IPS-20b (cell line): ENCODE data around the gene TFEC.
"Not testable (repeated sequence)": the region's sequence is repeated elsewhere in the genome, so short reads cannot be mapped to it uniquely, and the experiment has no call there.

Experiments
- H3K27ac ChIP-seq: one replicate; pipeline ENCODE4 v1.5.1; 2013; ENCODE audit warnings: low read length
- H3K27me3 ChIP-seq: 2 replicates; pipeline ENCODE4 v1.6.1; 2013; ENCODE audit warnings: mild to moderate bottlenecking, low read length, inconsistent platforms; ENCODE audit not compliant: insufficient read depth
- H3K36me3 ChIP-seq: 2 replicates; pipeline ENCODE4 v1.6.1; 2013; ENCODE audit warnings: low read depth, mild to moderate bottlenecking, inconsistent platforms, low read length, moderate library complexity; ENCODE audit not compliant: insufficient read depth
- H3K4me1 ChIP-seq: 2 replicates; pipeline ENCODE4 v1.6.1; 2013; ENCODE audit warnings: mild to moderate bottlenecking, control low read depth, inconsistent platforms, low read length, moderate library complexity; ENCODE audit not compliant: insufficient read depth
- H3K4me3 ChIP-seq: 2 replicates; pipeline ENCODE4 v1.5.1; 2013; ENCODE audit warnings: mild to moderate bottlenecking, low read length, inconsistent platforms
- H3K9ac ChIP-seq: 2 replicates; pipeline ENCODE4 v1.6.1; 2013; ENCODE audit warnings: low read depth, mild to moderate bottlenecking, inconsistent platforms, low read length, moderate library complexity
- H3K9me3 ChIP-seq: 2 replicates; pipeline ENCODE4 v1.6.1; 2013; ENCODE audit warnings: mild to moderate bottlenecking, low read depth, low read length, inconsistent platforms; ENCODE audit not compliant: insufficient read depth

Gene TFEC, protein sequence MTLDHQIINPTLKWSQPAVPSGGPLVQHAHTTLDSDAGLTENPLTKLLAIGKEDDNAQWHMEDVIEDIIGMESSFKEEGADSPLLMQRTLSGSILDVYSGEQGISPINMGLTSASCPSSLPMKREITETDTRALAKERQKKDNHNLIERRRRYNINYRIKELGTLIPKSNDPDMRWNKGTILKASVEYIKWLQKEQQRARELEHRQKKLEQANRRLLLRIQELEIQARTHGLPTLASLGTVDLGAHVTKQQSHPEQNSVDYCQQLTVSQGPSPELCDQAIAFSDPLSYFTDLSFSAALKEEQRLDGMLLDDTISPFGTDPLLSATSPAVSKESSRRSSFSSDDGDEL

DNA sequence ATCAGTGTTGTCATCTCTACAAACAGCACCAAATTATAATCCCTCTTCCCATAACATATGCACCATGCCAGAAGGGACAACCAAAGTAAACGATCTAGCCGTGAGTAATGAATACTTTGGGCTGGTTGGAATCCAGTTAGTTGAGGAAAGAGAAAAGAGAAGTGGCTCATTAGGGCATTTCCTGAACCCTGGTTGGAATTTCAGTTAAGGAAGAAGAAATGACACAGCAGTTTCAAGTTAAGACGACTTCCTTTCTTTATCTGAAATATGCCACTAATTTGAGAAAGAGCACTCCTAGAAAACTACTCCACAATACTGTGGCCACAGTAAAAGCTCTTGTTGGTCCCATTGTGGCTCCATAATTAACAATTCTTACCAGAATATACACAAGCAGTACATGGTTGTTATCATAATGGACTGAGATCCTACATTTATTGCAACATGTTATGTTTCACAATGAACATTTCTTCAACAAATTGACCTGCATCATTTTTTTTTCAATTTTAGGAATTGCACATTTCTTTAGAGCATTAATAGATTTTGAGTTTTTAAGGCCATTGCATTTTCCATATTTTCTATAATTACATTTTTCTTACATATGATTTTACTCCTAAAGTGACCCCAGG is at the start of gene TFEC:
Gene TFEC (minus strand): TSS at position 113 of the 626 bp plus-strand sequence. CDS start 46,322 bp downstream, outside the sequence.
- Histone ChIP-seq H3K9ac (no peak within 1 kb of the TSS), H3K27ac (no peak within 1 kb of the TSS), H3K36me3 (no peaks in the 10 kb centered on the region), H3K4me1 (no peaks in the 10 kb centered on the region), H3K4me3 (no peak within 1 kb of the TSS), H3K9me3 (no peaks in the 10 kb centered on the region), H3K27me3 (no peaks in the 10 kb centered on the region)

DNA sequence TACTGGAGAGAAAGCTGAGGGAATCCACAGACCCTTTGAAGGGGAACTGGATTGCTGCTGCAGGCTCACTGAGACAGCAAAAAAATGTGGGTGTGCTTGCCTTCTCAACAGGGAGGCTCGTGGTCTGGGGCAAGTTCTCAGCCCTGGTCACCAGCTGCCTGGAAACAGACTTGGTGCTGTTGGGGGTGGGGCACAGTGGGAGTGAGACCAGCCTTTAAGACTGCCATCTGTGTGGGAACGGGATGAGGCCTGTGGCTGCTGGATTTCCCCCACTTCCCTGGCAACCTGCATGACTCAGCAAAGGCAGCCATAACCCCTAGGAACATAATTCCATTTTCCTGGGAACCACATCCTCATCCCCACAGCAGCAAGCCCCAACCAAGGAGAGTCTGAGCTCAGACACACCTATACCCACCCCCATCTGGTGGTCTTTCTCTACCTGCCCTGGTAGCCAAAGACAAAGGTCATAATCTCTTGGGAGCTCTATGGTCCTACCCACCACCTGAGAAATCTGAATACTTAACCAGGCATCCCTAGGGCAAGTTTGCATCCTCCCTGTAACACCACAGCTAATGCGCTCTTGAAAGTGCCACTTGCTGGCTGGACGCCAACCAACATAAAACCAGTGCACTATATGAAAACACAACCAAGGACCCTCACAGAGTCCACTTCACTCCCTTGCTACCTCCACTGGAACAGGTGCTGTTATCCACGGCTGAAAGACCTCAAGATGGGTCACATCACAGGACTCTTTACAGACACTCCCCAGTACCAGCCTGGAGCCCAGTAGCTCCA is 45.0 kb upstream of the TFEC start:
- Histone ChIP-seq H3K9me3 (no peaks in the 10 kb centered on the region), H3K27me3 (no peaks in the 10 kb centered on the region), H3K27ac (no peak overlapping the region), H3K4me3 (no peak overlapping the region), H3K4me1 (no peaks in the 10 kb centered on the region), H3K9ac (no peak overlapping the region), H3K36me3 (no peaks in the 10 kb centered on the region)

DNA sequence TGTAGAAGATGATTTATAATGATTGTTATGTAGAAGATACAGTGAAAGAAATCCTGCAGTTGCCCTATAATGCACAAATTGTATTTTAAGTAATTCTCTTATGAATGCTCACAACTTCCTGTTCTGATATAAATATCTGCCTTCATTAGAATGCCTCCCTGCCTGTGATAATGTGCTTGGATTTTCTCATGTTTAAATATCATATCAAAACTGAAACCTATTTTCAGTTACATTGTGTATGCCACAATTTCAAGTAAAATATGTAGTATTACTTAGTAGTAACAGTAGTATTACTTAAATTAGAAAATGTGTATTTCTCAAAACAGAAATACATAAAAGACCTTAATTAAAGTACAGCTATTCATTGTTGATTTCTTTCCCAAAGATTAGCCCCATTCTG is 41.1 kb upstream of the TFEC start:
- H3K4me3 ChIP-seq, result no peak overlapping the region
- H3K9ac ChIP-seq, result no peak overlapping the region
- H3K27me3 ChIP-seq, result no peaks in the 10 kb centered on the region
- H3K27ac ChIP-seq, result no peak overlapping the region
- no peaks in the 10 kb centered on the region for H3K36me3 ChIP-seq
- no peaks in the 10 kb centered on the region for H3K9me3 ChIP-seq
- no peaks in the 10 kb centered on the region for H3K4me1 ChIP-seq

DNA sequence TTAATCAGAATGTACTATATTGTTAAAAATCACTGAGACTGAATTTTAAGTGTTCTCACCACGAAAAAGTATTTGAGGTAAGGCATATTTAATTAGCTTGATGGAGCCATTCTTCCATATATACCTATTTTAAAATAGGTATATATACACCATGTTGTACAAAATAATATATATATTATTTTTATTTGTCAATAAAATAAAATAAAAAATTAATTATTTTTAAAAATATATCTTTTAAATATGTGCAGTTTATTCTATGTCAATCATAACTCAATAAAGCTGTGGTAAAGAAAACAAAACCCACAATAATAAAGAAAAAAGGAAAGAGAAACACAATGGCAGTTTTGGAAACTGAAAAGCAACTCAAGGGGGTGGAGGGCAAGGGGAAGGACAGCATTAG is 33.6 kb upstream of the TFEC start:
- Histone ChIP-seq H3K9ac (no peak overlapping the region), H3K36me3 (no peaks in the 10 kb centered on the region), H3K4me3 (no peak overlapping the region), H3K27me3 (no peaks in the 10 kb centered on the region), H3K4me1 (no peaks in the 10 kb centered on the region), H3K9me3 (no peaks in the 10 kb centered on the region), H3K27ac (no peak overlapping the region)

DNA sequence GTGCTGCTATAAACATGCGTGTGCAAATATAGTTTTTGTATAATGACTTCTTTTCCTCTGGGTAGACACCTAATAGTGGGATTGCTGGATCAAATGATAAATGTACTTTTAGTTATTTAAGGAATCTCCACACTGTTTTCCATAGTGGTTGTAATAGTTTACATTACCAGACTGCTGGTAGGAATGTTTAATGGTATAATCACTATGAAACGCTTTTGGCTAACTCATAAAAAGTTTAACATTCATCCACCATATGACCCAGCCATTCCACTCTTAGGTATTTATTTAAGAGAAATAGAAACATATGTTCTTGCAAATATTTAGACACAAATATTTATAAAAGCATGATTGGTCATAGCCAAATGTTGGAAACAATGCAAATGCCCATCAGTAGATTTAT is 32.1 kb upstream of the TFEC start:
- no peaks in the 10 kb centered on the region for H3K4me1 ChIP-seq
- no peaks in the 10 kb centered on the region for H3K9me3 ChIP-seq
- no peaks in the 10 kb centered on the region for H3K27me3 ChIP-seq
- no peak overlapping the region for H3K4me3 ChIP-seq
- H3K27ac ChIP-seq, result no peak overlapping the region
- no peak overlapping the region for H3K9ac ChIP-seq
- H3K36me3 ChIP-seq, result no peaks in the 10 kb centered on the region

DNA sequence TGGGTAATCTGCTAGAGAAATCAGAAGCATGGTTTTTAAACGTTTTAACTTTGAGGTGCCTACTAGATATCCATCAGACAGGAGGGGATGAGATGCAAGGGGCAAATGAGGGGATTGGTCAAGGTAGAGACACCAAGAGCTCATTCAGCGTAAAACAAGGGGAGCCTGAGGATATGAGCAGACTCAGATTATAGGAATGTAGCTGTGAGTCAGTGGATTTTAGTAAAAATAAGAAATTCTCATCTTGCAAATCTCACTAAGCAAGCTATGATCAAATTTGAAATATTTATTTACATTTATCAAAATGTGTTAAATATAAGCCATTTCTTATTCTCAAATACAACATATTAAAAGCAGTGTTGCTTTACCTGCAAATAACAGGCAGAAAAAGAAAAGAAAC is 21.4 kb upstream of the TFEC start:
- Histone ChIP-seq H3K27me3 (no peaks in the 10 kb centered on the region), H3K9ac (no peak overlapping the region), H3K36me3 (no peaks in the 10 kb centered on the region), H3K4me1 (no peaks in the 10 kb centered on the region), H3K4me3 (no peak overlapping the region), H3K9me3 (peaks cover 2% of the 10 kb centered on the region; the same call in 1 of the 2 replicates), H3K27ac (no peak overlapping the region)

DNA sequence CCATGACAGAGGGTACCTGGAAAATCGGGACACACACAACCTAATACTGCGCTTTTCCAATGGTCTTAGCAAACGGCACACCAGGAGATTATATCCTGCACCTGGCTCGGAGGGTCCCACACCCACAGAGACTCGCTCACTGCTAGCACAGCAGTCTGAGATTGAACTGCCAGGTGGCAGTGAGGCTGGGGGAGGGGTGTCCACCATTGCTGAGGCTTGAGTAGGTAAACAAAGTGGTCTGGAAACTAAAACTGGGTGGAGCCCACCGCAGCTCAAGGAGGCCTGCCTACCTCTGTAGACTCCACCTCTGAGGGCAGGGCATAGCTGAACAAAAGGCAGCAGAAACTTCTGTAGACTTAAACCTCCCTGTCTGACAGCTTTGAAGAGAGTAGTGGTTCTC is 16.7 kb upstream of the TFEC start:
- not testable (repeated sequence) for H3K4me3 ChIP-seq, H3K9ac ChIP-seq, H3K4me1 ChIP-seq, H3K27me3 ChIP-seq, H3K36me3 ChIP-seq, H3K9me3 ChIP-seq, H3K27ac ChIP-seq

DNA sequence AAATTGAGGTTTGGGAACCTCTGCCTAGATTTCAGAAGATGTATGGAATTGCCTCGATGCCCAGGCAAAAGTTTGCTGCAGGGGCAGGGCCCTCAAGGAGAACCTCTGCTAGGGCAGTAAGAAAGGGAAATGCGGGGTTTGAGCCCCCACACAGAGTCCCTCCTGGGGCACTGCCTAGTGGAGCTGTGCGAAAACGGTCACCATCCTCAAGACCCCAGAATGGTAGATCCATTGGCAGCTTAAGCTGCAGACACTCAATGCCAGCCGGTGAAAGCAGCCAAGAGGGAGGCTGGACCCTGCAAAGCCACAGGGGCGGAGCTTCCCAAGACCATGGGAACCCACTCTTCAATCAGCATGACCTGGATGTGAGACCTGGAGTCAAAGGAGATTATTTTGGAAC is 15.0 kb upstream of the TFEC start:
- Histone ChIP-seq H3K9ac (no peak overlapping the region), H3K27ac (no peak overlapping the region), H3K4me3 (no peak overlapping the region), H3K36me3 (no peaks in the 10 kb centered on the region), H3K9me3 (peaks cover 9% of the 10 kb centered on the region; the same call in 1 of the 2 replicates), H3K27me3 (no peaks in the 10 kb centered on the region), H3K4me1 (no peaks in the 10 kb centered on the region)

DNA sequence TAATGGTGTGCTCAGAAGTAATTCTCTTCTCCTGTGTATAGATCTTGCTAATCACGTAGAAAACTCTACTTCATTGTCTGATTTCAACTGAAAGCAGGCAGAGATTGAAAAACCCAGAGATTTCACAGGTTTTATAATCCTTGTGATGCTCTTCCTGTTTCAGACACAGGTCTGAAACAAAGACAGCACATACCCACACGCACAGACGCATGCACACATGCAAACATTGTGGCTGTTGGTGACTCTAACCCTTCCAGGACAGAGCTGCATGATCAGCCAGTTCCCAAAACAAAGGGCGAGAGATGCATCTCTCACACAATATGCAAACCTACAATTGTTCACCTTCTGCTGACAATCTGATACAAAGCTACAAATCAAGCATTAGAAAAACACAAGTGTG is 11.1 kb upstream of the TFEC start:
- Histone ChIP-seq H3K36me3 (no peaks in the 10 kb centered on the region), H3K4me3 (no peak overlapping the region), H3K9me3 (peaks cover 2% of the 10 kb centered on the region; the same call in 1 of the 2 replicates), H3K27me3 (no peaks in the 10 kb centered on the region), H3K9ac (no peak overlapping the region), H3K4me1 (no peaks in the 10 kb centered on the region), H3K27ac (no peak overlapping the region)

DNA sequence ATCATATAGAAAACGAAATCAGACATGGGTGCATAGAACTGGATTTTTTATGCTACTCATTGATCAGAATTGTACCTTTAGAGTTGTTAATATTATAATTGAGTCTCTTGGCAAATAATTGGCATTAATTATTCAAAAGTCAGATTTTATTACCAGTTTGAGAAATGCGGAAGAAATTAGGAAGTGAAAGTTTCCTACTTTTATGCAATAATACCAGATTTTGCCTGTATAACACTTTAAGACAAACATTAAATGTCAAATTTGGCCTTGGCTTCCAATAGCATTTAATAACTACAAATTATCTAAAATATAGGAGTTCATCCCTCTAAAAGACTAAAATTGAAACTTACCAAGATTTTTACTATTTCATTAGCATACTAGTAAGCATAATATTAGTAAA is 6.8 kb upstream of the TFEC start:
- Histone ChIP-seq H3K9ac (no peak overlapping the region), H3K27ac (no peak overlapping the region), H3K36me3 (no peaks in the 10 kb centered on the region), H3K4me3 (no peak overlapping the region), H3K27me3 (no peaks in the 10 kb centered on the region), H3K9me3 (no peaks in the 10 kb centered on the region), H3K4me1 (no peaks in the 10 kb centered on the region)

DNA sequence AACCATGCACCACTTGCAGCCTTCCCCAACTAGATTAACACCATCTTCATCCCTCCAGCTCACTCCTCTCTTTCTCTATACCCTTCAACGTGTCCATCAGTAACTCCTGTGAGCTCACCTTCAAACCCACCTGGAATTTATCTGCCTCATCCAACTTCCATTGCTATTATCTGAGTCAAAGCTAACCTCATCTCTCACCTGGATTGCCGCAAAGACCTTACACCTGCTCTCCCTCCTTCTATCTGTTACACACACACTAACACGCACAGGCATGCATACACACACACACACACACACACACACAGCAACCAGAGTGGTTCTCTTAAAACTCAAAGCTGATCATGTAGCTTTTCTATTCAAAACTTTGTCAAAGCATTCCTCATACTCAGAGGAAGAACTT is 3.8 kb upstream of the TFEC start:
- H3K27ac ChIP-seq, result no peak overlapping the region
- no peaks in the 10 kb centered on the region for H3K27me3 ChIP-seq
- no peak overlapping the region for H3K4me3 ChIP-seq
- no peaks in the 10 kb centered on the region for H3K4me1 ChIP-seq
- H3K9me3 ChIP-seq, result no peaks in the 10 kb centered on the region
- H3K36me3 ChIP-seq, result no peaks in the 10 kb centered on the region
- no peak overlapping the region for H3K9ac ChIP-seq

DNA sequence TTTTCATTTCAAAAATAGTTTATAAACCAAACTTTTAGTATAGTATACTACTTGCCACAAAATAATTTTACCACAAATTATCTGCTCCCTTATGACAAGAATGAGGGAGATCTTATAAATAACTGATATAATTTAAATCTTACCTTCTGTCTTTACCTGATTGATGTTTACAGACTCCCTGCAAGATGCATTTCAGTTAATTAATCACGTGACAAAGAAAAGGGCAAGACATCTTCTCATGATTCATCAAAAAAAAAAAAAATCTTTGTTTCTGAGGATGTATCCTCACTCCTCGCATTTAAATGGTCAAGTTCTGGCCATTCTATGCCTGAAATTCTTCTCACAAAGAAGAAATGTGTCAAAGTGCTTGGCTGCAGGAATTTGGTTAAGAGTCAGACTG is 2.3 kb upstream of the TFEC start:
- Histone ChIP-seq H3K36me3 (no peaks in the 10 kb centered on the region), H3K27me3 (no peaks in the 10 kb centered on the region), H3K27ac (no peak overlapping the region), H3K4me1 (no peaks in the 10 kb centered on the region), H3K9me3 (no peaks in the 10 kb centered on the region), H3K9ac (no peak overlapping the region), H3K4me3 (no peak overlapping the region)
